ENCODE measurements around the gene YBEY.
A peak's percentile ranks its signal among the peaks of the same experiment; 100 is the strongest.
"Not testable (repeated sequence)": the region's sequence is repeated elsewhere in the genome, so short reads cannot be mapped to it uniquely, and the experiment has no call there.

YBEY gene

DNA sequence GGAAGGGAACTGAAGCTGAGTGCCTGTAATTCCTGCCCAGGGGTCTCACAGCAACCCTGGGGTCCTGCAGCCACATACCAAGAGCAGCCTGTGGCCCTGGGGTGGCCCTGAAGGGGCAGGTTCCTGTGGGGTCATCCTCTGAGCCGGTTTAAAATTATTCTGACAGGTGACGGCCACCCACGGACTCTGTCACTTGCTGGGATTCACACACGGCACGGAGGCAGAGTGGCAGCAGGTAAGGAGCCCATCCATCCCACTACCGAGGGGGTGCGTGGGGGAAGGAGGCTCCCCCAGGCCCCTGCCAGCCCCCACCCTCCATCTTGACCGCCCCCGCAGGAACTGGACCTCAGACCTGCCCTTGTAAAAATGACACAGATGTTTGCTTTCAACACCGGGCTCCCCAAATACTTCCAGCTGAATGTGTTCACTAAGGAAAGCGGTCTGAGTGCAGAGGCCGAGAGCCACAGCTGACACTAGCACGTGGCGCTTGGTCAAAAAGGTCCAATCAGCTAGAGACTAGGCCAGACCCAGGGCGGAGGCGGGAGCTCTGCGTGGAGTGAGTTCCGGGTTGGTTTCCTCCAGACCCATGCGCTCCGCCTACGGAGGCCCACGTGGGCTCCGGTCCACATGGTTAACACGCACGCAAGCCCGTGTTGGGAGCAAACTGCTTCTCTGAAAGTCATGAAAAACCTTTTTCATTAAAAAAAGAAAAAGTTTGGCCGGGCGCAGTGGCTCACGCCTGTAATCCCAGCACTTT is 10.0 kb downstream of the YBEY start:
- Histone ChIP-seq H3K9me3 (ENCODE audit: control insufficient read depth in 5 of 5, low read length in 5 of 5) (no peaks in the 10 kb centered on the region), H3K27me3 (ENCODE audit: control insufficient read depth in 5 of 5, insufficient read depth in 4 of 5, low read length in 5 of 5) (peaks cover 0 to 4% (median 0%) of the 10 kb centered on the region in 5 donors), H3K36me3 (ENCODE audit: control insufficient read depth in 5 of 5, insufficient read depth in 5 of 5, low read length in 5 of 5) (peaks cover 0 to 15% (median 10%) of the 10 kb centered on the region in 5 donors), H3K4me3 (ENCODE audit: low read depth in 1 of 5, low read length in 5 of 5) (peak overlapping the region in 2 of 5 donors; percentile 6 to 48), H3K9ac (ENCODE audit: low read length in 5 of 5) (peak overlapping the region in 2 of 5 donors; percentile 27 to 66), H3K27ac (ENCODE audit: low read depth, low read length) (peak overlapping the region; percentile 65), H3K4me1 (ENCODE audit: control insufficient read depth in 5 of 5, insufficient read depth in 5 of 5, low read length in 5 of 5) (peaks cover 11 to 31% (median 25%) of the 10 kb centered on the region in 5 donors)

DNA sequence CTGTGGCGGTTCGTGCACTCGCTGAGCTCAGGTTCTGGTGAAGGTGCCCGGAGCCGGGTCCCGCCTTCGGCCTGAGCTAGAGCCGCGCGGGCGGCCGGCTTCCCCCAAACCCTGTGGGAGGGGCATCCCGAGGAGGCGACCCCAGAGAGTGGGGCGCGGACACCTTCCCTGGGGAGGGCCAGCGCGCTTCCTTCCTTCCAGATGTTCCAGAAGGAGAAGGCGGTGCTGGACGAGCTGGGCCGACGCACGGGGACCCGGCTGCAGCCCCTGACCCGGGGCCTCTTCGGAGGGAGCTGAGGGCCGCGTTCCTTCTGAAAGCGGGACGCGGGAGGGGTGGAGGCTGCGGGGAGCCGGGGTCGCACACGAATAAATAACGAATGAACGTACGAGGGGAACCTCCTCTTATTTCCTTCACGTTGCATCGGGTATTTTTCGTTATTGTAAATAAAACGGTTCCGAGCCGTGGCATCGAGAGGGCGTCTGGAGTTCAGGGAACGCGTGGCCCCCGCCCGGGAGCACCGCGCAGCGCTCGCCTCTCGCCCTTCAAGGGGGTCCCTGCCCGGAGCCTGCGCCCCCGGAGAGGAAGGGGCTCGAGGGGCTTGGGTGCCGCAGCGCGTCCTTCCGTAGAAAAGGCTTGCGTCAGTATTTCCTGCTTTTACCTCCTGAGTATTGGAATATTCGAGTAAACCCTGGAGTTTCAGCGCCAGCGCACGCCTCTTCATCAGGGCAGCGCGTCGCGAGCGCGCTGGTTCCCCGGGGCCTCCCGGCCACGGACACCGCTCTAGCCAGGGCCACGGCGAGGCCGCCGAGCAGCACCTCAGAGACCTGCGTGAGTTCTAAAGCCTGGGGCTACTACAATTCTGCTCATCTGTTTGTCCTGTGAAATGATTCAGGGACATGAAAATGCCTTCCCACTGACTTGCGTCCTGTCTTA is 11.5 kb downstream of the YBEY start:
- Histone ChIP-seq H3K27me3 (ENCODE audit: control insufficient read depth in 5 of 5, insufficient read depth in 4 of 5, low read length in 5 of 5) (peaks cover 0 to 4% (median 0%) of the 10 kb centered on the region in 5 donors), H3K9ac (ENCODE audit: low read length in 5 of 5) (peak overlapping the region; percentile 38 to 78 (median 68))

DNA sequence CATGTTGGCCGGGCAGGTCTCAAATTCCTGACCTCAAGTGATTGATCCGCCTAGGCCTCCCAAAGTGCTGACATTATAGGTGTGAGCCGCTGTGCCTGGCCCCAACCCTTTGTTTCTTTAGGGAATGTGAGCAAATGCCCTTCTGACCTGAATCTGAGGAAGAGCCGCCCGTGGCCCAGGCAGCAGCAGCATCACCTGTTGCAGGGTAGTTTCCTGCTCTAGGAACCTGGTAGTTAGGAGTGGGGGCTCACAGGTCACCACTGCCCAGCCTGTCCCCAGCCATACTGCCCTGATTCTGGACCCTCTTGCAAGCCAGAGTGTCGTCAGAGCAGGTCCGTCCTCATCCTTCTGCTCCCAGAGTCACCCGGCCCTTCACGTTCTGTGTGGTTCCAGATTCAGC is 13.0 kb downstream of the YBEY start:
- peaks cover 3 to 31% (median 25%) of the 10 kb centered on the region in 5 donors for H3K4me1 ChIP-seq (ENCODE audit: control insufficient read depth in 5 of 5, insufficient read depth in 5 of 5, low read length in 5 of 5)
- no peaks in the 10 kb centered on the region for H3K9me3 ChIP-seq (ENCODE audit: control insufficient read depth in 5 of 5, low read length in 5 of 5)
- peaks cover 0 to 3% (median 0%) of the 10 kb centered on the region in 5 donors for H3K36me3 ChIP-seq (ENCODE audit: control insufficient read depth in 5 of 5, insufficient read depth in 5 of 5, low read length in 5 of 5)
- no peaks in the 10 kb centered on the region for H3K27me3 ChIP-seq (ENCODE audit: control insufficient read depth in 5 of 5, insufficient read depth in 4 of 5, low read length in 5 of 5)
- no peak overlapping the region for H3K27ac ChIP-seq (ENCODE audit: low read depth, low read length)
- no peak overlapping the region for H3K4me3 ChIP-seq (ENCODE audit: low read depth in 1 of 5, low read length in 5 of 5)
- H3K9ac ChIP-seq (ENCODE audit: low read length in 5 of 5) = no peak overlapping the region

More for the DNA sequence above, 11.5 kb downstream of the YBEY start:
- H3K4me3 ChIP-seq (ENCODE audit: low read depth in 1 of 5, low read length in 5 of 5) = peak overlapping the region; percentile 63 to 73 (median 70)
- no peaks in the 10 kb centered on the region for H3K9me3 ChIP-seq (ENCODE audit: control insufficient read depth in 5 of 5, low read length in 5 of 5)
- H3K36me3 ChIP-seq (ENCODE audit: control insufficient read depth in 5 of 5, insufficient read depth in 5 of 5, low read length in 5 of 5) = peaks cover 0 to 3% (median 0%) of the 10 kb centered on the region in 5 donors
- peaks cover 6 to 31% (median 25%) of the 10 kb centered on the region in 5 donors for H3K4me1 ChIP-seq (ENCODE audit: control insufficient read depth in 5 of 5, insufficient read depth in 5 of 5, low read length in 5 of 5)
- H3K27ac ChIP-seq (ENCODE audit: low read depth, low read length) = peak overlapping the region; percentile 69

DNA sequence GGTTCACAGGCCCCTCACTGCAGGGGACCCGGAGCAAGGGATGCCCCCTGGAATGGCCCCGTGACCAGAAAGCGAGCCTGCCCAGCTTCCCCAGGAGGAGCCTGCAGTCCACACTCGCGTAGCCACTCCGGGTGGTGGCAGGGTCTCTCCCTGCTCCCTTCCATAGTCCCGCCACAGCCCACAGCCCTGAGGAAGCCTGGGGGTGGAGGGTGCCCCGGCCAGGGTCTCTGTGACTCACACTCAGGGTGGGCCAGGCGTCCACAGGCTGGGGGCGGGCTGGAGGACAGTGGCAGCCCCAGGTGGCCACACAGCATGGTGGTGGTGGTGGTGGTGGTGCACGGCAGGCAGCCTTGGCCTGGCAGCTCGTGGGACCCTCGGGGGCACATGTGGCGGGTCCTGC is 15.6 kb downstream of the YBEY start:
- no peak overlapping the region for H3K9ac ChIP-seq (ENCODE audit: low read length in 5 of 5)
- no peaks in the 10 kb centered on the region for H3K27me3 ChIP-seq (ENCODE audit: control insufficient read depth in 5 of 5, insufficient read depth in 4 of 5, low read length in 5 of 5)
- peaks cover 0 to 12% (median 11%) of the 10 kb centered on the region in 5 donors for H3K4me1 ChIP-seq (ENCODE audit: control insufficient read depth in 5 of 5, insufficient read depth in 5 of 5, low read length in 5 of 5)
- H3K4me3 ChIP-seq (ENCODE audit: low read depth in 1 of 5, low read length in 5 of 5) = no peak overlapping the region
- H3K9me3 ChIP-seq (ENCODE audit: control insufficient read depth in 5 of 5, low read length in 5 of 5) = no peaks in the 10 kb centered on the region
- peaks cover 0 to 8% (median 5%) of the 10 kb centered on the region in 5 donors for H3K36me3 ChIP-seq (ENCODE audit: control insufficient read depth in 5 of 5, insufficient read depth in 5 of 5, low read length in 5 of 5)
- H3K27ac ChIP-seq (ENCODE audit: low read depth, low read length) = no peak overlapping the region

DNA sequence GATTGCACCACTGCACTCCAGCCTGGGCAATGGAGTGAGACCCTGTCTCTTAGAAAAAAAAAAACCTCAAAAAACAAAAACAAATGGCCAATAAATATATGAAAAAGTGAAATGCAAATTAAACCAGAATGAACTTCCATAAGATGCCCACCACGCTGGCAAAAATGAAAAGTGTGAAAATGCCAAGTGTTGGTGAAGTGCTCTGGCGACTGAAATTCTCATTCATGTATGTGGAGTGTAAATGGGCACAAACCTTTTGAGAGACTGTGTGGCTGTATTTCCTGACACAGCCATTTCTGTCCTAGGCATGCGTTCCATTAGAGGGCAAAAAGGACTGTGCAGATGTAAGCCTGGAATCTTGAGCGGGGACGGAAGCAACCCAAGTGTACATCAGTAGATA is 18.3 kb downstream of the YBEY start:
- Histone ChIP-seq H3K4me1 (ENCODE audit: control insufficient read depth in 5 of 5, insufficient read depth in 5 of 5, low read length in 5 of 5) (no peaks in the 10 kb centered on the region), H3K36me3 (ENCODE audit: control insufficient read depth in 5 of 5, insufficient read depth in 5 of 5, low read length in 5 of 5) (peaks cover 0 to 12% (median 5%) of the 10 kb centered on the region in 5 donors), H3K4me3 (ENCODE audit: low read depth in 1 of 5, low read length in 5 of 5) (no peak overlapping the region), H3K9me3 (ENCODE audit: control insufficient read depth in 5 of 5, low read length in 5 of 5) (no peaks in the 10 kb centered on the region), H3K27me3 (ENCODE audit: control insufficient read depth in 5 of 5, insufficient read depth in 4 of 5, low read length in 5 of 5) (no peaks in the 10 kb centered on the region), H3K9ac (ENCODE audit: low read length in 5 of 5) (no peak overlapping the region), H3K27ac (ENCODE audit: low read depth, low read length) (no peak overlapping the region)

DNA sequence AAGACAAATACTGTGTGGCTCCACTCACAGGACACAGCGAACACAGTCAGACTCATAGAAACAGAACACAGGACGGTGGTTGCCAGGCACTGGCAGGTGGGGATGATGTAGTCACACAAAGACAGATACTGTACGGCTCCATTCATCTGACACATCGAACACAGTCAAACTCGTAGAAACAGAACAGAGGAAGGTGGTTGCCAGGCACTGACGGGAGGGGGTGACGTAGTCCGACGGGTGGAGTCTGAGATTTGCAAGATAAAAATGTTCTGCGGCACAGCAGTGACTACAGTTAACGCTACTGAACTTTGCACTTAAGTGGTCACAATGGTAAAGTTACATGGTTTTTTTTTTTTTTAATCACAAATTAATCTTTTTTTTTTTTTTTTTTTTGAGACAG is 18.8 kb downstream of the YBEY start:
- Histone ChIP-seq H3K27ac (ENCODE audit: low read depth, low read length) (no peak overlapping the region), H3K4me1 (ENCODE audit: control insufficient read depth in 5 of 5, insufficient read depth in 5 of 5, low read length in 5 of 5) (no peaks in the 10 kb centered on the region), H3K36me3 (ENCODE audit: control insufficient read depth in 5 of 5, insufficient read depth in 5 of 5, low read length in 5 of 5) (peaks cover 0 to 12% (median 5%) of the 10 kb centered on the region in 5 donors), H3K4me3 (ENCODE audit: low read depth in 1 of 5, low read length in 5 of 5) (no peak overlapping the region), H3K9me3 (ENCODE audit: control insufficient read depth in 5 of 5, low read length in 5 of 5) (no peaks in the 10 kb centered on the region), H3K27me3 (ENCODE audit: control insufficient read depth in 5 of 5, insufficient read depth in 4 of 5, low read length in 5 of 5) (no peaks in the 10 kb centered on the region), H3K9ac (ENCODE audit: low read length in 5 of 5) (no peak overlapping the region)

DNA sequence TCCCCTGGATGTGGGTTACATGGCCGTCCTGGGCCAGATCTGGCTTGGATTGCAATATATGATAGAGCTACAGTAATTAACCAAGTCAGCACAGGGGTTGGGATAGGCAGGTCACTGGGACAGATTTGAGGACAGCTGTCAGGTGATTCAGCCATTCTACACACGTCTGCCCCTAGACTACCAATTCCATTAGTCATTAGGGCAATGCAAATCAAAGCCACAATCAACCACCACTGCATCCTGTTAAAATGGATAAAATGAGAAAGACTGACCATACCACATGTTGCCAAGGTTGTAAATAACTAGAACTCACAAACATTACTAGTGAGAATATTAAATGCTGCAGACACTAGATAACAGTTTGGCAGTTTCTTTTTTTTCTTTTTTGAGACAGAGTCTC is 21.5 kb downstream of the YBEY start:
- H3K4me1 ChIP-seq (ENCODE audit: control insufficient read depth in 5 of 5, insufficient read depth in 5 of 5, low read length in 5 of 5) = no peaks in the 10 kb centered on the region
- no peak overlapping the region for H3K27ac ChIP-seq (ENCODE audit: low read depth, low read length)
- no peak overlapping the region for H3K4me3 ChIP-seq (ENCODE audit: low read depth in 1 of 5, low read length in 5 of 5)
- peaks cover 0 to 9% (median 5%) of the 10 kb centered on the region in 5 donors for H3K36me3 ChIP-seq (ENCODE audit: control insufficient read depth in 5 of 5, insufficient read depth in 5 of 5, low read length in 5 of 5)
- no peak overlapping the region for H3K9ac ChIP-seq (ENCODE audit: low read length in 5 of 5)
- no peaks in the 10 kb centered on the region for H3K9me3 ChIP-seq (ENCODE audit: control insufficient read depth in 5 of 5, low read length in 5 of 5)
- H3K27me3 ChIP-seq (ENCODE audit: control insufficient read depth in 5 of 5, insufficient read depth in 4 of 5, low read length in 5 of 5) = no peaks in the 10 kb centered on the region

DNA sequence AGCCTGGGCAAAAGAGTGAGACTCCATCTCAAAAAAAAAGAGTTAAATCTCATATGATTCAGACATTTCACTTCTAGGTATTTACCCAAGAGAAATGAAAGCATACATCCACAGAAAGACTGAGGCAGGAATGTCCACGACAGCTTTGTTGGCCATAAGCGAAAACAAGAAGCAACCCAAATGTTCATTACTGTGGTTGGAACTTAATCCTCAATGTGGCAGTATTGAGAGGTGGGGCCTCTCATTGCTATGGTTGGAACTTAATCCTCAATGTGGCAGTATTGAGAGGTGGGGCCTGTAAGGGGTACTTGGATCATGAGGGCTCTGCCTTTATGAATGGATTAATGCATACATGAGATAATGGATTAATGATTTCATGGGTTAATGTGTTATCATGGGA is 22.3 kb downstream of the YBEY start:
- Histone ChIP-seq H3K27ac (ENCODE audit: low read depth, low read length) (no peak overlapping the region), H3K9me3 (ENCODE audit: control insufficient read depth in 5 of 5, low read length in 5 of 5) (no peaks in the 10 kb centered on the region), H3K4me1 (ENCODE audit: control insufficient read depth in 5 of 5, insufficient read depth in 5 of 5, low read length in 5 of 5) (no peaks in the 10 kb centered on the region), H3K27me3 (ENCODE audit: control insufficient read depth in 5 of 5, insufficient read depth in 4 of 5, low read length in 5 of 5) (no peaks in the 10 kb centered on the region), H3K9ac (ENCODE audit: low read length in 5 of 5) (no peak overlapping the region), H3K4me3 (ENCODE audit: low read depth in 1 of 5, low read length in 5 of 5) (no peak overlapping the region), H3K36me3 (ENCODE audit: control insufficient read depth in 5 of 5, insufficient read depth in 5 of 5, low read length in 5 of 5) (peaks cover 0 to 9% (median 5%) of the 10 kb centered on the region in 5 donors)

DNA sequence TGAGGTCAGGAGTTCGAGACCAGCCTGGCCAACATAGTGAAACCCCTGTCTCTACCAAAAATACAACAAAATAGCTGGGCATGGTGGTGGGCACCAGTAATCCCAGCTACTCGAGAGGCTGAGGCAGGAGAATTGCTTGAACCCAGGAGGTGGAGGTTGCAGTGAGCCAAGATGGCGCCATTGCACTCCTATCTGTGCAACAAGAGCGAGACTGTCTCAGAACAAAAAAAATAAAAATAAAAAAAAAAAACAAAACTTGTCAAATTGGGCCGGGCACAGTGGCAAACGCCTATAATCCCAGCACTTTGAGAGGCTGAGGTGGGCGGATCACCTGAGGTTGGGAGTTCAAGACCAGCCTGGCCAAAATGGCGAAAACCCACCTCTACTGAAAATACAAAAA is 24.1 kb downstream of the YBEY start:
- not testable (repeated sequence) for H3K9ac ChIP-seq (ENCODE audit: low read length in 5 of 5); H3K4me1 ChIP-seq (ENCODE audit: control insufficient read depth in 5 of 5, insufficient read depth in 5 of 5, low read length in 5 of 5); H3K27ac ChIP-seq (ENCODE audit: low read depth, low read length); H3K36me3 ChIP-seq (ENCODE audit: control insufficient read depth in 5 of 5, insufficient read depth in 5 of 5, low read length in 5 of 5); H3K4me3 ChIP-seq (ENCODE audit: low read depth in 1 of 5, low read length in 5 of 5); H3K9me3 ChIP-seq (ENCODE audit: control insufficient read depth in 5 of 5, low read length in 5 of 5); H3K27me3 ChIP-seq (ENCODE audit: control insufficient read depth in 5 of 5, insufficient read depth in 4 of 5, low read length in 5 of 5)

DNA sequence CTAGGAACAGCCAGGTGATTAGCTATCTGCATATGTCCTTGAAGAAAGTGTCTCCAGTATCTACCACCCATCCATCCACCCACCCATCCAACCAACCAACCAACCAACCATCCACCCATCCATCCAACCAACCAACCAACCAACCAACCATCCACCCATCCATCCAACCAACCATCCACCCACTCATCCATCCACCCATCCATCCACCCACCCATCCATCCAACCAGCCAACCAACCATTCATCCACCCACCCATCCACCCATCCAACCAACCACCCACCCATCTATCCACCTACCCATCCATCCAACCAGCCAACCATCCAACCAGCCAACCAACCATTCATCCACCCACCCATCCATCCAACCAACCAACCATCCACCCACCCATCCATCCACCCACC is 25.4 kb downstream of the YBEY start:
- H3K9me3 ChIP-seq (ENCODE audit: control insufficient read depth in 5 of 5, low read length in 5 of 5) = no peaks in the 10 kb centered on the region
- H3K4me1 ChIP-seq (ENCODE audit: control insufficient read depth in 5 of 5, insufficient read depth in 5 of 5, low read length in 5 of 5) = no peaks in the 10 kb centered on the region
- H3K4me3 ChIP-seq (ENCODE audit: low read depth in 1 of 5, low read length in 5 of 5) = no peak overlapping the region
- no peaks in the 10 kb centered on the region for H3K27me3 ChIP-seq (ENCODE audit: control insufficient read depth in 5 of 5, insufficient read depth in 4 of 5, low read length in 5 of 5)
- H3K27ac ChIP-seq (ENCODE audit: low read depth, low read length) = no peak overlapping the region
- H3K9ac ChIP-seq (ENCODE audit: low read length in 5 of 5) = no peak overlapping the region
- peaks cover 0 to 6% (median 0%) of the 10 kb centered on the region in 5 donors for H3K36me3 ChIP-seq (ENCODE audit: control insufficient read depth in 5 of 5, insufficient read depth in 5 of 5, low read length in 5 of 5)
